Activated T-cell treated with anti-CD3 and anti-CD28 coated beads, Interleukin-2, amount 50 U/mL, for 24 hours (primary cell): ENCODE data around the gene DTX2.
A peak's percentile ranks its signal among the peaks of the same experiment; 100 is the strongest.
"Not testable (repeated sequence)": the region's sequence is repeated elsewhere in the genome, so short reads cannot be mapped to it uniquely, and the experiment has no call there.

Experiments
- DNase-seq: peaks from one replicate; pipeline ENCODE4 v3.0.0-alpha.2; 2020
- H3K27ac Mint-ChIP-seq: 2 replicates; pipeline ENCODE4 v1.8.0; 2020; ENCODE audit warnings: mild to moderate bottlenecking, mixed read lengths
- H3K27me3 Mint-ChIP-seq: 2 replicates; pipeline ENCODE4 v1.8.0; 2020; ENCODE audit warnings: mixed read lengths
- H3K36me3 Mint-ChIP-seq: 2 replicates; pipeline ENCODE4 v1.8.0; 2020; ENCODE audit warnings: low read depth, mixed read lengths
- H3K4me1 Mint-ChIP-seq: 2 replicates; pipeline ENCODE4 v1.8.0; 2020; ENCODE audit warnings: low read depth, mixed read lengths
- H3K4me3 Mint-ChIP-seq: 2 replicates; pipeline ENCODE4 v1.8.0; 2020; ENCODE audit warnings: mild to moderate bottlenecking, moderate library complexity, mixed read lengths
- H3K9me3 Mint-ChIP-seq: 2 replicates; pipeline ENCODE4 v1.8.0; 2020; ENCODE audit warnings: mixed read lengths

The DTX2 gene

GRCh38 chr7:76461464-76462101 is at the start of gene DTX2:
Gene DTX2 (plus strand): TSS chr7:76461709. CDS start chr7:76480510, 18,801 bp downstream.
- peak within 1 kb of the TSS; percentile 53 for H3K4me3 Mint-ChIP-seq
- not testable (repeated sequence) for H3K27me3 Mint-ChIP-seq, H3K9me3 Mint-ChIP-seq, H3K27ac Mint-ChIP-seq, H3K4me1 Mint-ChIP-seq, H3K36me3 Mint-ChIP-seq
- DNase-seq, result peak; percentile 83

DNA sequence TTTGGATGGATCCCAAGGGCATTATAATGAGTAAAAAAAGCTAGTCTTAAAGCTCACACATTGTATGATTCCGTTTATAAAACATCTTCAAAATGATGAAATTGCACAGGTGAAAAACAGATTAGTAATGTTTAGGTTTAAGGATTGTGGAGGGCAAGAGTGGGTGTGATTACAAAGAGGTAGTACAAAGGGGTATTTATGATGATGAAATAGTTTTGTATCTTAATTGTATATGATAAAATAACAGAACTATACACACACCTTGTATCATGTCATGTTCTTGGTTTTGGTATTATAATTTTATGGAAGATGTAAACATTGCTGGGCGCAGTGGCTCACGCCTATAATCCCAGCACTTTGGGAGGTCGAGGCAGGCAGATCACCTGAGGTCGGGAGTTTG is 49.3 kb upstream of the DTX2 start:
- H3K36me3 Mint-ChIP-seq, result no peaks in the 10 kb centered on the region
- H3K27ac Mint-ChIP-seq, result no peak overlapping the region
- H3K4me1 Mint-ChIP-seq, result no peaks in the 10 kb centered on the region
- no peak overlapping the region for H3K4me3 Mint-ChIP-seq
- H3K9me3 Mint-ChIP-seq, result no peaks in the 10 kb centered on the region
- H3K27me3 Mint-ChIP-seq, result no peaks in the 10 kb centered on the region
- DNase-seq, result no peak

- H3K36me3 Mint-ChIP-seq, H3K27ac Mint-ChIP-seq, DNase-seq, H3K9me3 Mint-ChIP-seq, H3K4me1 Mint-ChIP-seq, H3K4me3 Mint-ChIP-seq, H3K27me3 Mint-ChIP-seq: not testable (repeated sequence)
Measured at GRCh38 chr7:76417654-76418310, 43.7 kb upstream of the DTX2 start.

DNA sequence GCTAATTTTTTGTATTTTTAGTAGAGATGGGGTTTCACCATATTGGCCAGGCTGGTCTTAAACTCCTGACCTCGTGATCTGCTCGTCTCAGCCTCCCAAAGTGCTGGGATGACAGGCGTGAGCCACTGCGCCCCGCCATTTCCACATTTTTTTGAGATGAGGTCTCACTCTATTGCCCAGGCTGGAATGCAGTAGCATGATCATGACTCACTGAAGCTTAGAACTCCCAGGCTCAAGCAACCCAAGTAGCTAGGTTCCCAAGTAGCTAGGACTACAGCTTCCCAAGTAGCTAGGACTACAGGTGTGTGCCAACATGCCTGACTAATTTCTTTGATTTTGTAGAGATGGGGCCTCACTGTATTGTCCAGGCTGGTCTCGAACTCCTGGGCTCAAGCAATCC is 40.4 kb upstream of the DTX2 start:
- H3K36me3 Mint-ChIP-seq, DNase-seq, H3K9me3 Mint-ChIP-seq, H3K27ac Mint-ChIP-seq, H3K4me1 Mint-ChIP-seq, H3K4me3 Mint-ChIP-seq, H3K27me3 Mint-ChIP-seq: not testable (repeated sequence)

GRCh38 chr7:76423666-76424412 is 37.7 kb upstream of the DTX2 start:
- Mint-ChIP-seq H3K4me3 (no peak overlapping the region), H3K9me3 (no peaks in the 10 kb centered on the region), H3K27ac (no peak overlapping the region), H3K27me3 (no peaks in the 10 kb centered on the region), H3K36me3 (no peaks in the 10 kb centered on the region), H3K4me1 (peaks cover 8% of the 10 kb centered on the region)
- no peak for DNase-seq

DNA sequence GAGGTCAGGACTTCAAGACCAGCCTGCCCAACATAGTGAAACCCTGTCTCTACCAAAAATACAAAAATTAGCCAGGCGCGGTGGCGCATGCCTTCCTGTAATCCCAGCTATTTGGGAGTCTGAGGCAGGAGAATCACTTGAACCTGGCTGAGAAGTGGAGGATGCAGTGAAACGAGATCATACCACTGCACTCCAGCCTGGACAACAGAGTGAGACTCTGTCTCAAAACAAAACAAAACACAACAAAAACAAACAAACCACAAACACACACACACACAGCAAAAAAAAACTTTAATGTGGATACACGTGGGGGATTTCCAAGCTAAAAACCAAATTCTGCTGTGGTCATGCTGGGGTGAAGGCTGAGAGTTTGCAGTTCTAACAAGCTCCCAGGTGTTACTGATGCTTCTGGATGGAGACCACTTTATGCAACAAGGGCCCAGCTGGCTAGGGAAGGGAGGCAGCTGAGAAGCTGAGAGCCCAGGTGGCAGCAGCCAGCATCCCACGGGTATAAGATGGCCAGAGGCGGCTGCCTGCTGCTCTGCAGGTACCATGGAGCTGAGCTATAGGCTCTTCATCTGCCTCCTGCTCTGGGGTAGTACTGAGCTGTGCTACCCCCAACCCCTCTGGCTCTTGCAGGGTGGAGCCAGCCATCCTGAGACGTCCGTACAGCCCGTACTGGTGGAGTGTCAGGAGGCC is 36.9 kb upstream of the DTX2 start, which contains the start of gene ZP3:
TSS of gene ZP3 (plus strand) at position 538 of the 699 bp plus-strand sequence. CDS start at position 553, 15 bp downstream.
- H3K4me1 Mint-ChIP-seq, result peaks cover 9% of the 10 kb centered on the region
- DNase-seq, result no peak
- no peak within 1 kb of the TSS for H3K4me3 Mint-ChIP-seq
- no peaks in the 10 kb centered on the region for H3K9me3 Mint-ChIP-seq
- H3K36me3 Mint-ChIP-seq, result no peaks in the 10 kb centered on the region
- no peaks in the 10 kb centered on the region for H3K27me3 Mint-ChIP-seq
- no peak within 1 kb of the TSS for H3K27ac Mint-ChIP-seq

- DNase-seq, result no peak
- H3K4me1 Mint-ChIP-seq, result peaks cover 9% of the 10 kb centered on the region
- no peaks in the 10 kb centered on the region for H3K9me3 Mint-ChIP-seq
- H3K27me3 Mint-ChIP-seq, result no peaks in the 10 kb centered on the region
- H3K27ac Mint-ChIP-seq, result no peak overlapping the region
- H3K36me3 Mint-ChIP-seq, result no peaks in the 10 kb centered on the region
- no peak overlapping the region for H3K4me3 Mint-ChIP-seq
Measured at GRCh38 chr7:76425156-76425555, 36.4 kb upstream of the DTX2 start.

GRCh38 chr7:76425558-76425957 is 36.0 kb upstream of the DTX2 start:
- not testable (repeated sequence) for H3K4me3 Mint-ChIP-seq, DNase-seq, H3K36me3 Mint-ChIP-seq, H3K27ac Mint-ChIP-seq, H3K9me3 Mint-ChIP-seq, H3K4me1 Mint-ChIP-seq, H3K27me3 Mint-ChIP-seq

GRCh38 chr7:76426246-76426645 is 35.3 kb upstream of the DTX2 start:
- no peak for DNase-seq
- Mint-ChIP-seq H3K36me3 (no peaks in the 10 kb centered on the region), H3K4me1 (peaks cover 9% of the 10 kb centered on the region), H3K4me3 (no peak overlapping the region), H3K9me3 (no peaks in the 10 kb centered on the region), H3K27me3 (no peaks in the 10 kb centered on the region), H3K27ac (no peak overlapping the region)

DNA sequence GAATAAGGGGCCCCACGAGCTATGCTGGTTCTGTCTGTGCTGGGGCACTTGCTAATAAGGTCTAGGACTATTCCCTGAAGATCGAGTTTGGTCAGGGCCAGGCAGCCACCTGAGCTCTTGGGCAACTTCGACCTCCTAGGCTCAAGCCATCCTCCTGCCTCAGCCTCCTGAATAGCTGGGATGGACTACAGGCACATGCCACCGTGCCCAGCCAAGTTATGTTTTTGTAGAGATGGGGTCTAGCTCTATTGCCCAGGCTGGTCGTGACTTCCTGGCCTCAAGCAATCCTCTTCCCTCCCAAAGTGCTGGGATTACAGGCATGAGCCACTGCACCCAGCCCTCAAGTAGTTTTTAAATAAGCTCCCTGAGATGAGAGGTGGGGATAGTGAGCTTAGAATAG is 33.9 kb upstream of the DTX2 start:
- no peak overlapping the region for H3K4me3 Mint-ChIP-seq
- H3K9me3 Mint-ChIP-seq, result no peaks in the 10 kb centered on the region
- no peaks in the 10 kb centered on the region for H3K36me3 Mint-ChIP-seq
- peaks cover 9% of the 10 kb centered on the region for H3K4me1 Mint-ChIP-seq
- no peak overlapping the region for H3K27ac Mint-ChIP-seq
- H3K27me3 Mint-ChIP-seq, result no peaks in the 10 kb centered on the region
- no peak for DNase-seq

DNA sequence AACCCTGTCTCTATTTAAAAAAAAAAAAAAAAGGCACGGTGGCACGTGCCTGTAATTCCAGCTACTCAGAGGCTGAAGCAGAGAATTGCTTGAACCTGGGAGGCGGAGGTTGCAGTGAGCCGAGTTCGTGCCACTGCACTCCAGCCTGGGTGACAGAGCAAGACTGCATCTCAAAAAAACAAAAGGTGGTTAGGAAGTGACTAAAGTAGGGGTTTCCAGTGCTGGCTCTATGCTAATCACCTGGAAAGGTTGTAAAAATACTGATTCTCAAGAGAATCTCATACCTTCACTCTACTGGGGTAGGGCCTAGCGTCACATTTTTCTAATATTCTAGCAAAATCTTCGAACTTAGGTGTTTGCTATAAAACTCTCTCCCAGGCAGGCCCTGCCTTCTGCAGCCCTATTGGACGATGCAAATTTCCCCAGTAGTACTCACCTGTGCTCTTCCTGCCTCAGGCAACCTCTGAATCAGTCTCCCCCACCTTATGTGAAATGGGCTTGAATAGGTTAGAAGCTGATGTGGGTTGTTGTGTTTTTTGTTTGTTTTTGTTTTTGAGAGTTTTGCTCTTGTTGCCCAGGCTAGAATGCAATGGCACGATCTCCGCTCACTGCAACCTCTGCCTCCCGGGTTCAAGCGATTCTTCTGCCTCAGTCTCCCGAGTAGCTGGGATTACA is 33.2 kb upstream of the DTX2 start:
- no peaks in the 10 kb centered on the region for H3K27me3 Mint-ChIP-seq
- H3K36me3 Mint-ChIP-seq, result no peaks in the 10 kb centered on the region
- peak overlapping the region; percentile 55 for H3K27ac Mint-ChIP-seq

DNA sequence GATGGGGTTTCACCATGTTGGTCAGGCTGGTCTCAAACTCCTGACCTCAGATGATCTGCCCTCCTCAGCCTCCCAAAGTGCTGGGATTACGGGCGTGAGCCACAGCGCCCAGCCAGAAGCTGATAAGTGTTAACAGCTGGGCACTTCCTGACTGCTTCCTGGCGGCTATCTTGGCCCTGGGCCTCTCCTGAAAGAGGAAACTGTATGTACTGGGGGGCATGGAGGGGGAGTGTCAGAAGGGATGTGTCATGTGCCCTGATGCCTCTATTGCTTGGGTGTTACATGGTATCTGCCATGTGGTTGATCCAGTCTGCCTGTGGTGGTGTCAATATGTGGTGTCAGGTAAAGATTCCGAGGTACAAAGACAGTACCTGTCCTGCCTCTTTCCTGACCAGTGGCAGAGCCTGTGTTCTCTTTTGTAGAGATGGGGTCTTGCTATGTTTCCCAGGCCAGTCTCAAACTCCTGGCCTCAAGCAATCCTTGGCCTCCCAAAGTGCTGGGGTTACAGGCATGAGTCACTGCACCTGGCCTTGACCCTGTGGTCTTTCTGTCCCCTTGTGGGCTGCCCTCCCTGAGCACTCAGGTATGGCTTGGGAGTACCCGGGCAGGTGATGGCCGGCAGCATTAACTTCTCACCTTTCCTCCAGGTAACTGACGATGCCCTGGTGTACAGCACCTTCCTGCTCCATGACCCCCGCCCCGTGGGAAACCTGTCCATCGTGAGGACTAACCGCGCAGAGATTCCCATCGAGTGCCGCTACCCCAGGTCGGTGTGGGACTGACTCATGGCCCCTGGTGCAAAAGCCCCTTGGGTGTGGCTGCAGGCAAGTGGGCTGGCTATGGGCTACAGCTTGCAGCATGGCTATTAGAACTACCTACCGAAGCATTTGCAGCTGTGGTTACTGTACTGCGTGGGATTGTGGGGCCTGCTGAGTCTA is 32.4 kb upstream of the DTX2 start:
- no peak for DNase-seq
- Mint-ChIP-seq H3K4me3 (no peak overlapping the region), H3K36me3 (no peaks in the 10 kb centered on the region), H3K4me1 (peaks cover 9% of the 10 kb centered on the region), H3K9me3 (no peaks in the 10 kb centered on the region), H3K27ac (no peak overlapping the region), H3K27me3 (no peaks in the 10 kb centered on the region)

More for the DNA sequence above, 33.2 kb upstream of the DTX2 start:
- DNase-seq, result no peak
- Mint-ChIP-seq H3K9me3 (no peaks in the 10 kb centered on the region), H3K4me1 (peaks cover 9% of the 10 kb centered on the region), H3K4me3 (no peak overlapping the region)

GRCh38 chr7:76430211-76430610 is 31.3 kb upstream of the DTX2 start:
- peaks cover 4% of the 10 kb centered on the region for H3K4me1 Mint-ChIP-seq

More at GRCh38 chr7:76430211-76430610, 31.3 kb upstream of the DTX2 start:
- no peaks in the 10 kb centered on the region for H3K27me3 Mint-ChIP-seq
- peaks cover 3% of the 10 kb centered on the region for H3K36me3 Mint-ChIP-seq
- H3K4me3 Mint-ChIP-seq, result no peak overlapping the region
- no peak overlapping the region for H3K27ac Mint-ChIP-seq
- DNase-seq, result no peak
- no peaks in the 10 kb centered on the region for H3K9me3 Mint-ChIP-seq
